WI38 (cell line): ENCODE results near the gene CFAP46.
"Not testable (repeated sequence)": the region's sequence is repeated elsewhere in the genome, so short reads cannot be mapped to it uniquely, and the experiment has no call there.

Source experiments
- H3K4me3 ChIP-seq: 2 replicates; pipeline ENCODE4 v1.5.1; 2011; ENCODE audit warnings: low read depth, mild to moderate bottlenecking, control low read depth, low read length
- CTCF ChIP-seq: IDR thresholded peaks from 2 replicates; pipeline ENCODE4 v1.5.1; 2012; ENCODE audit warnings: low read depth, mild to moderate bottlenecking, control low read depth, low read length

Gene CFAP46

GRCh38 chr10:132893786-132894185 lies 48.6 kb downstream of the CFAP46 start:
- peak; percentile 6; the same call in 1 of the 2 replicates for TF ChIP-seq CTCF
- H3K4me3 ChIP-seq = not testable (repeated sequence)

- no peak for TF ChIP-seq CTCF
- no peak overlapping the region for H3K4me3 ChIP-seq
These were observed 49.3 kb downstream of the CFAP46 start for GRCh38 chr10:132893090-132893489.

GRCh38 chr10:132892004-132892403 lies 50.4 kb downstream of the CFAP46 start:
- no peak overlapping the region for H3K4me3 ChIP-seq
- no peak for TF ChIP-seq CTCF

- H3K4me3 ChIP-seq = no peak overlapping the region
- TF ChIP-seq CTCF = no peak
These were observed 51.0 kb downstream of the CFAP46 start for GRCh38 chr10:132891368-132891767.

GRCh38 chr10:132890301-132890700 lies 52.1 kb downstream of the CFAP46 start:
- TF ChIP-seq CTCF = no peak
- no peak overlapping the region for H3K4me3 ChIP-seq

GRCh38 chr10:132889556-132889955 lies 52.8 kb downstream of the CFAP46 start:
- TF ChIP-seq CTCF = no peak
- H3K4me3 ChIP-seq = no peak overlapping the region

GRCh38 chr10:132888898-132889490 lies 53.4 kb downstream of the CFAP46 start:
- no peak for TF ChIP-seq CTCF
- H3K4me3 ChIP-seq = no peak overlapping the region

- not testable (repeated sequence) for H3K4me3 ChIP-seq
These were observed 53.9 kb downstream of the CFAP46 start for GRCh38 chr10:132888446-132888845.
